Tongue (tissue), 2 donors: ENCODE results near the gene DPEP2NB. TPM values are rescaled to one million over a fixed set of nuclear protein-coding genes. Genes with fewer than 3 reads are reported as not detected.
"Not testable (repeated sequence)": the region's sequence is repeated elsewhere in the genome, so short reads cannot be mapped to it uniquely, and the experiment has no call there.

Experiments
- DNase-seq: peaks from one replicate; pipeline ENCODE4 v3.0.0-alpha.2; 2015
- total RNA-seq: library from RNA; depleted of rRNA; stranded (reverse); fragments of >200 nt; gene quantifications from one replicate; pipeline ENCODE4 v1.2.3, GENCODE V29; 2014

DPEP2NB gene
- total RNA-seq, 1 donor from 2014 or later: not detected

DNA sequence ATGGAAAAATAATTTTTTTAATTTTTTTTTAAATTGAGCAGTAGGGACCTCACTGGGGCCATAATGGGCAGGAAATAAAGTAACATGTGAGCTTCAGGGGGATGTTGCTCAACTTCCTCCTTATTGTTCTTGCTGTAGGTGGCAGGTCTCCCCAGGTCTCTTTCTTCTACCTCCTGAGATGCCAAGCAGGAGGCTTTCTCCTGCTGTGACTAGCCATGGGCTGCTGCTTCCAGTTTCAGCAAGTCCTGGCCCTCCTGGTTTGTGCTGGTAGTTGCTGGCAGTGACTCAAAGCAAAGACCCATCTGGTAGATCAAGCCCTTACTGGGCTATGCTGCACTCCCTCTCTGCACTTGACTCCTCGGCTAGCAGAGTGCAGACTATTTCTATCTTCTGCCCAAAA, 2.3 kb downstream of the DPEP2NB start:
- DNase-seq: no peak

DNA sequence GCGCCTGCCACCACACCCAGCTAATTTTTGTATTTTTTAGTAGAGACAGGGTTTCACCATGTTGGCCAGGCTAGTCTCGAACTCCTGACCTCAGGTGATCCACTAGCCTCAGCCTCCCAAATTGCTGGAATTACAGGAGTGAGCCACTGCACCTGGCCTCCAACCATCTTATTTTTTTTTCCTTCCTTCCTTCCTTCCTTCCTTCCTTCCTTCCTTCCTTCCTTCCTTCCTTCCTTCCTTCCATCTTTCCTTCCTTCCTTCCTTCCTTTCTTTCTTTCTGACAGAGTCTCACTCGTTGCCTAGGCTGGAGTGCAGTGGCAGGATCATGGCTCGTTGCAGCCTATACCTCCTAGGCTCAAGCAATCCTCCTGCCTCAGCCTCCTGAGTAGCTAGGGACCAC, 5.8 kb downstream of the DPEP2NB start:
- DNase-seq: not testable (repeated sequence)

DNA sequence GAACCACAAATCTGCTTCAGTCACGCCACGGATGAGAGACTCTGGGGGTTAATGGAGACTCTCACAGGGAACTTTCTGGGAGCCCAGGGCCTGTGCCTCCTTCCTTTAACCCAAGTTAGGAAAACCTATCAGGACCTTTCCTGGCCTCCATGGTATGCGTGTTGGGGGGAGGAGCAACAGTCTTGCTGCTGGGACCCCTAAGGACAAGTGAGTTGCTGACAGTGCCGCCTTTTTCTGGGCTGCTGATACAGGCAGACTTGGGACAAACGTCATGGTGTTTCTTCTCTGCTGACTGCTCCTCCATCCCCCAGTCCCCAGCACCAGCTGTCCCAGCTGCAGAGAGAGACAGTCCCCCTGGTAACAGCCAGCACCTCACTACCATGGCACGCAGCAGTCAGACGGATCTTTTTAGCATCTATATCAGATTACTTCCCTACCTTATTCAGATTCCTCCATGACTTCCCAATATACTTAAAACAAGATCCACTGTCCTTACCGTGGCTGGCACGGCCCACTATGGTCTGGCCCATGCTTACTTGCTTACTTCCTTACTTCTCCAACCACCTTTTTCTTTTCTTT, 6.5 kb downstream of the DPEP2NB start:
- DNase-seq: peak; percentile 28

DNA sequence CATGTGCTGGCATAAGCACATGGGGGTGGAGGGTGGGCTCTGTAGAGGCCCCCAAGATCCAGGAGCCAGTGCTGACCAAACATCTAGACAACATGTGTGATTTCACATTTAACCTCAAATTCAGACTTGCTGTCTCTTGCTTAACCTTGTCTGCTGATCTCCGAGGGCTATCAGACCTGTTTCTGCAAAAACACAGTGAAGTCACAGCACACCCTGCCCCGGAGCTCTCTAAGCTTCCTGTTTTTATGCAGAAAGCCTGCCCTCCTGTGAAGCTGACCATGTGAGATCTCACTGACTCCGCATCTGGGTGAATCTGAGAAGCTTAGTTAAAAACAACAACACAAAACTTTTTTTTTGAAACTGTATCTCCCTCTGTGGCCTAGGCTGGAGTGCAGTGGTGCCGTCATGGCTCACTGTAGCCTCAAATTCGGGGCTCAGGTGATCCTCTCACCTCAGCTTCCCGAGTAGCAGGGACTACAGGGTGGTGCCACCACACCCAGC, 9.9 kb downstream of the DPEP2NB start:
- peak; percentile 35 for DNase-seq

DNA sequence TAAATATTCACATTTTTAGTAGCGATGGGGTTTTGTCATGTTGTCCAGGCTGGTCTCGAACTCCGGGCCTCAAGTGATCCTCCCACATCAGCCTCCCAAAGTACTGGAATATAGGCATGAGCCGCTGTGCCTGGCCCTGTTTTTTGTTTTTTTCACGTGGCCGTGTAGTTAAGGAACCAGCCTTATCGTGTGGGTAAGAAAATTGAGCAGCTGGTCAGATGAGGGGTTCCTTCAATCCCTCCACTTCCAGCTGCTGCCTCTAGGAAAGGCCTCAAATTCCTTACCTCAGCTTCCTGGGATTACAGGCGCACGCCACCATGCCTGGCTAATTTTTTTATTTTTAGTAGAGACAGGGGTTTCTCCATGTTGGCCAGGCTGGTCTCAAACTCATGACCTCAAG, 10.5 kb downstream of the DPEP2NB start:
- DNase-seq: no peak

DNA sequence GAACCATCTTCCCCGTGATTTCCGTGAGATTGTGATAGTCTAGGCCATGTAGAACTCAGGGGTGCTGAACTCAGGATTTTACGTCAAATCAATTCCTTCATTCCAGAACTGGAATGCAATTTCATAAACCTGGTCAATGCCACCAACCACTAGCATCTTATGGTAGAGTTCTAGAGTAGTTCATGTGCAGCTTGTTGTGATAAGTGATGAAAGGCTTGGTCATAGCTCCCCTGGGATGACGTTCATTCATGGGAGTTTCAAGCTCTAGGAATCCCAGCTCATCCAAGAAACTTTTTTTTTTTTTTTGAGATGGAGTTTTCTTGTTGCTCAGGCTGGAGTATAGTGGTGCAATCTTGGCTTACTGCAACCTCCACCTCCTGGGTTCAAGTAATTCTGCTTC, 12.7 kb downstream of the DPEP2NB start:
- no peak for DNase-seq

DNA sequence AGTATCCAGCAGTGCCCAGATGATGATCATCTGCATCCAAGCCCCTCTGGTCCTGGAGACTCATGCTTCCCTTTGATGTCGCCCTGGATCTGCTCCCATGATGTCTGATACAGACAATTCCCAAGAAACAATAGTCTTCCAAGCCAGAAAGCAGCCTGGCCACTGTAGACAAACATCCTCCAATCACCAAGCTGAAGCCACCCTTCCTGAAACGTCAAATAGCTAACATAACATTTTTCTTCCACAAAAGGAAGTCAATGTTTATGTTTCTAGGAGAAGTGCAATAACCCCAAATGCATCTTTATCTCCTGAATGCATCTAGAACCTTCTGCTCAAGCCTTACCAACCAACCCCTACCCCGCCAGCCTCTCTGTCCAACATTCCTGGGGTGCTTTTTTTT, 15.3 kb downstream of the DPEP2NB start:
- DNase-seq: no peak

DNA sequence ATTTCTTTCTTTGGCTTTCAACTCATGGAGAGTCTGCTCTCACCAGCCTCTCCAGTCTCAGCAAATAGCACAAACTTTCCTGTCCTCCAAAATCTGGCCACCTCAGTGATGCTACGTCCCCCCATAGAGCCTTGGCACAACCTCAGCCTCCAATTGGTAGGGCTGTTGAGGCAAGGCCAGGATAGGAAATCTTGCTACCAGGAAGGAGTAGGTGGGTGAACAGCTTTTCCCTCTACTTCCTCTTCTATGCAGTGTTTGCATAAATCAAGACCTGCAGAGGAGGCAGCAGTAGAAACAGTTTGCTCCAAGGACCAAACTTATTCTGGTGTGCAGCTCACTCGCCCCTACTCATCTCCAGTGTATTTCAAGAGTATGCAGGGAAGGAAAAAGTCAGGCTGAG, 15.7 kb downstream of the DPEP2NB start:
- DNase-seq: no peak

DNA sequence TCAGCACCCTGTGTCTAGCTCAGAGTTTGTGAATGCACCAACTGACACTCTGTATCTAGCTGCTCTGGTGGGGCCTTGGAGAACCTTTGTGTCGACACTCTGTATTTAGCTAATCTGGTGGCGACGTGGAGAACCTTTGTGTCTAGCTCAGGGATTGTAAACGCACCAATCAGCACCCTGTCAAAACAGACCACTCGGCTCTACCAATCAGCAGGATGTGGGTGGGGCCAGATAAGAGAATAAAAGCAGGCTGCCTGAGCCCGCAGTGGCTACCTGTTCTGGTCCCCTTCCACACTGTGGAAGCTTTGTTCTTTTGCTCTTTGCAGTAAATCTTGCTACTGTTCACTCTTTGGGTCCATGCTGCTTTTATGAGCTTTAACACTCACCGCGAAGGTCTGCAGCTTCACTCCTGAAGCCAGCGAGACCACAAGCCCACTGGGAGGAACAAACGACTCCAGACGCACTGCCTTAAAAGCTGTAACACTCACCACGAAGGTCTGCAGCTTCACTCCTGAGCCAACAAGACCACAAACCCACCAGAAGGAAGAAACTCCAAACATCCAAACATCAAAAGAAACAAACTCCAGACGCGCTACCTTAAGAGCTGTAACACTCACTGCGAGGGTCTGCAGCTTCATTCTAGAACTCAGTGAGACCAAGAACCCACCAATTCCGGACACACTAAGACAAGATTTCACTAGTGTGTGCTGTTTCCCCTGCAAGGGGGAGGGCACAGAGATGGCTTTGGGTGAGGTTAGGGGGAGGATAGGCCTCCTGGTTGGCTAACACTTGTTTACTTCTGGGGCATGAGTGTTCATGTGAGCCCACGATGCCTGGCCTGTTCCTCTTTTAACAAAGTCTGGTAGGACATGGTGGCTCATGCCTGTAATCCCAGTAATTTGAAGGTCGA, 16.7 kb downstream of the DPEP2NB start, which contains the start of gene DPEP2:
DPEP2 (minus strand) TSS at position 706 of the 910 bp plus-strand sequence. CDS start 6,272 bp downstream, outside the sequence.
- DNase-seq: not testable (repeated sequence)

DNA sequence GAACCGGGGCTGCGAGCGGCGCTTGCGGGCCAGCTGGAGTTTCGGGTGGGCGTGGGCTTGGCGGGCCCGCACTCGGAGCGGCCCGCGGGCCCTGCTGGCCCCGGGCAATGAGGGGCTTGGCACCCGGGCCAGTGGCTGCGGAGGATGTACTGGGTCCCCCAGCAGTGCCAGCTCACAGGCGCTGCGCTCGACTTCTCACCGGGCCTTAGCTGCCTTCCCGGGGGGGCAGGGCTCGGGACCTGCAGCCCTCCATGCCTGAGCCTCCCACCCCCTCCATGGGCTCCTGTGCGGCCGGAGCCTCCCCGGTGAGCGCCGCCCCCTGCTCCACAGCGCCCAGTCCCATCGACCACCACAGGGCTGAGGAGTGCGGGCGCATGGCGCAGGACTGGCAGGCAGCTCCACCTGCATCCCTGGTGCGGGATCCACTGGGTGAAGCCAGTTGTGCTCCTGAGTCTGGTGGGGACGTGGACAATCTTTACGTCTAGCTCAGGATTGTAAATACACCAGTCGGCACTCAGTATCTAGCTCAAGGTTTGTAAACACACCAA, 17.4 kb downstream of the DPEP2NB start:
- not testable (repeated sequence) for DNase-seq

DNA sequence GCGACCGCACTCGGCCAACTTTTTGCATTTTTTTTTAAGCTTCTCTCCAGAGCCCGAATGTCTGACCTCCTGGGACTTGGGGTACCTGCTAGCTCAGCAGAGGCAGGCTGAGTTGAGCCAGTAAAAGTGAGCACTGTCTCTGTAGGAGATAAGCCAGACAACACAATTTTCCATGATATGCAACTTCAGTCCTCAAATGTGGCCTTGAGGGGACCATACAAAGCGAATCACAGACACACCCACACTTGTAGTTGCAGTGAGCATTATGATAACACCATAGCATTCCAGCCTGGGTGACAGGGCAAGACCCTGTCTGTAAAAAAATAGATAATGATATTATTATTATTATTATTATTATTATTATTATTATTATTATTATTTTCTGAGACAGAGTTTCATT, 19.0 kb downstream of the DPEP2NB start:
- no peak for DNase-seq

DNA sequence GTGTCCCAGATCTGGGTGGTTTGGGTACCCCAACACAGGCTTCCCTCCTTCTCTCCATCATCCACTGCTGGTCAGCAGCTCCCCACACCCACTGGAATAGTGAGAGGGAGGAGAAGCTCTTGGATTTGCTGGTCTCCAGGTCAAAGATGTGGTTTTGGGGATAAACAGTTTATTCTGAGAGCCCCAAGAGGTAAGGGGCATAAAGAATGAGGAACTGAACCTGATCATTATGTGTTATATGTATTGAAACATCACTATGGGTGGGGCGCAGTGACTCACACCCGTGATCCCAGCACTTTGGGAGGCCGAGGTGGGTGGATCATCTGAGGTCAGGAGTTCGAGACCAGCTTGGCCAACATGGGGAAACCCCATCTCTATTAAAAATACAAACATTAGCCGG, 20.3 kb downstream of the DPEP2NB start:
- no peak for DNase-seq

DNA sequence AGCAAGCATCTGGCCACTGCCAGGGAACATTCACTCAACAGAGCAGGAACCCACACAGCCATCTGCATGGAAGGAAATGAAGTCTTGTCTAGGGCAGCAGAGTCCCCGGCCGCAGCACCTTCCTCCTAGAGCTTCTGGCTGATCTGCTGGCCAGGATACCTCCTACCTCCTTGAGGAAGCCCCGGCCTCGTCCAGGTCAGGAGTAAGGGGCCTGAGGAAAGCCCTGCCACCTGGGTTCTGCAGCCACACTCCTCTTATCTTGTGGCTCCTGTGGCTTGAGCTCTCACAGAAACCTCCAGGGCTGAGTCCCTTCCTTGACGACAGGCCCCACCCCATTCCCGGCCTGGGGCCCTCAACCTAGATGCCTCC, 21.7 kb downstream of the DPEP2NB start:
- DNase-seq: not testable (repeated sequence)

DNA sequence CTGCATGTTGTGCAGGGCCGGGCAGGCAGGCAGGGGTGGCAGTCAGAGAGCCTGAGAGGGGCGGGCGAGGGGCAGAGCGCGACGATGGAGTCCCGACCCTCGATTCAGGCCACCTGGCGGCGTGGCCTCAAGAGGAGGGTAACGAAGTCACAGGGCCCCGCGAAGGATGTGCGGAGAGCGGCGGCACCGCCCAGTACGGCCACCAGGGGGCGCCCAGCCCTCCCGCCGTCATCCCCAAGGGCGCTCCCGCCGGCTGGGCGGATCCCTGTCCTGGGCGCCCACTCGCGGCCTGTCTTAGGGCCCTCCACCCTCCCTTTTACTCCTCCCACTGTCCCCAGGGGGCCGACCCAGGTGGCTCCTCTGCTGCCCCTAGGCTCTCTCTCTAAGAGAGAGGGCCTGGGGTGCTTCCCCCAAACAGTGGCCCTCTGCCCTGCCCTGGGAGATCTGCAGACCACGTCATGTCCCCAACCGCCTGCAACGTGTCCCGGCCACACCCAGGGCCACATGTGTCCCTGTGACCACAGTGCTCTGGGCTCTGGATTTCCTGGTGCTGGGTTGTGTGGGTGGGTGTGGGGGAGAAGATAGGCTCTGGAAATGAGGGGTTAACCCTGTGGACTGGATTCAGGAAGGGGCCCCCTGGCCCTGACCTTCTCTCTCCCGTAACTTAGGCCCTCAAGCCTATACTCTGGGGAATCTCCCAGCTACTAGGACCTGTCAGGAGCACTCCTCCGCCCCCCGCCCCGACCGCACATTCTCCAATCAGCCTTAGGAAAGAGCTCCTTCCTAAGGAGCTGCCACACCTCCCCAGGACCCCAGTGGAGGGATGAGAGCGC, 22.3 kb downstream of the DPEP2NB start:
- DNase-seq: peak; percentile 81

DNA sequence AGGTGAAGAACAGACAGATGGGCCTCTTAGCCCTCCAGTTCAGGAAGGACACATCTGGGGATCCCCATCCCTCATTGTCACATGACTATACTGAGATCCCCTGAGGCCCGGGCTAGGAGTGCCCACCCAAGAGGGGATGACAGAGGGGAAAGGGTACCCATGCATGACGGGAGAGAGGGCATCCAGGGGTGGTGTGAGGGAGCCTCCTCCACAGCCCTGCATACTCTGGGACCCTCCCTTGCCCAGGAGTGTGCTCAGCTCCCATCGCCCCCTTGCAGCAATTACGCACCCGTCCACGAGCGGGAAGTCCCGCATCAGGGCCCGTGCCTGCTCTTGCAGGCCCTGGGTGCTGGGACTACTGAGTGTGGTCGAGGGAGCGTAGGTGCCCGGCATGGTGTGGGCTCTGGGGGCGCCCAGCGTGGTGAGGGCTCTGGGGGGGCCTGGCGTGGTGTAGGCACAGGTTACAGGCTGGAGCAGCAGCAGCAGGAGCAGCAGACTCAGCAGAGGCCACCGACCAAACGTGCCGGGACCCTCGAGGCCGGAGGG, 23.0 kb downstream of the DPEP2NB start:
- no peak for DNase-seq

DNA sequence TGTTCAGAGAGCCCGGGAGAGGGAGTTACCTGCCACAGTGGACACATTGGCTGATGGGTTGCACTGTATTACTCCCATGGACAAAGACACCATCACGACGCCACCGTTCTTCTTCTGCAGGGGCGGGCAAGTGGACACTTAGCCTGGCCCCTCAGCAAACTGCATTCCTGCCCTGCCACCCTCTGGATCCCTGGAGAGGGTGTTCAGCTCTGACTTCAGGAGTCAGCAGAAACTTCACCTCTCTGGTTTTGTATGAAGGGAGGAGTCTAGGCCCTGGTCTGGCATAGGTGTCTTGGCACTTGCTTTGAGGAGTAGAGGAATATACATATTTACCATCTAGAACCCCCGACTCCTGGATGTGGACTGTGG, 25.7 kb downstream of the DPEP2NB start:
- DNase-seq: no peak

DNA sequence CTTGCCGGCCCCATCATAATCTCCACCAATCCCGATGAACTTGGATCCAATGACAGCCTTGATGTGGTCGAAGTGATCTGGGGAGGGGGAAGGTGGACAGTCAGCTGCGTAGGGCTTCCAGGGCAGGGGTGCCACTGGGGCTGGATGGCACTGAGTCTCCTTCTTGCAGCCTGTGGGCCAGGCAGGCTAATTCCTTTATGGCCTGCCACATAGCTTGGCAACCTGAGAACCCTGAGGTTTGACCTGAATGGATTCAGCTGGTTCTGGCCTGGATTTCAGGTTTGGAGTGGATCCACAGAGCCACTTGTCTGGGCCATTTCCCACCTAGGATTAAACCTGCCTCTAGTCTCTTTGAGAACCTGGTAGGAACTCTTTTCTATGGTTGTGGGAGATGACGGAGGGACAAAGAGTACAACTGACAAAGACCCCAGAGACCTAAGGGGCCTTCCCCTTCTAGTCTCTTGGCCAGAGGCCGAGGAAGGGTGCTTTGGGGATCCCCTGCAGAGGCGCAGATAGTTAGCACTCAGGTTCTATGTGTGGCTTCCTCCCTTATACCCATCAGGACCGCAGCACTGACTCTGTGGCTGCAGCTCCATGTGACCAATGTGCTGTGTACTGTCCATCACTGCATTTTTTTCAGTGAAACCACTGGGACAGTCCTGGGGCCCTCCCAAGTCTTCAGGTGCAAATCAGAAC, 26.2 kb downstream of the DPEP2NB start:
- no peak for DNase-seq

DNA sequence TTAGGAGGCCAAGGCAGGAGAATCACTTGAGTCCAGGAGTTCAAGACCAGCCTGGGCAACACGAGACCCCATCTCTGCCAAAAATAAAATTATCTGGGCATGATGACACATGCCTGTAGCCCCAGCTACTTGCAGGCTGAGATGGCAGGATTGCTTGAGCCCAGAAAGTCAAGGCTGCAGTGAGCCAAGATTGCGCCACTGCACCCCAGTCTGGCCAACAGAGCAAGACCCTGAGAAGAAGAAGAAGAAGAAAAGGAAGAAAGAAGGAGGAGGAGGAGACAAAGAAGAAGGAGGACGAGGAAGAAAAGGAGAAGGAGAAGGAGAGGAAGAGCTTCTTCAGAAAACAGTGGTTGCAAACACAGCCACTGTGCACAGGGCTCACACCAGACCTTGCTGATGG, 27.0 kb downstream of the DPEP2NB start:
- DNase-seq: no peak

DNA sequence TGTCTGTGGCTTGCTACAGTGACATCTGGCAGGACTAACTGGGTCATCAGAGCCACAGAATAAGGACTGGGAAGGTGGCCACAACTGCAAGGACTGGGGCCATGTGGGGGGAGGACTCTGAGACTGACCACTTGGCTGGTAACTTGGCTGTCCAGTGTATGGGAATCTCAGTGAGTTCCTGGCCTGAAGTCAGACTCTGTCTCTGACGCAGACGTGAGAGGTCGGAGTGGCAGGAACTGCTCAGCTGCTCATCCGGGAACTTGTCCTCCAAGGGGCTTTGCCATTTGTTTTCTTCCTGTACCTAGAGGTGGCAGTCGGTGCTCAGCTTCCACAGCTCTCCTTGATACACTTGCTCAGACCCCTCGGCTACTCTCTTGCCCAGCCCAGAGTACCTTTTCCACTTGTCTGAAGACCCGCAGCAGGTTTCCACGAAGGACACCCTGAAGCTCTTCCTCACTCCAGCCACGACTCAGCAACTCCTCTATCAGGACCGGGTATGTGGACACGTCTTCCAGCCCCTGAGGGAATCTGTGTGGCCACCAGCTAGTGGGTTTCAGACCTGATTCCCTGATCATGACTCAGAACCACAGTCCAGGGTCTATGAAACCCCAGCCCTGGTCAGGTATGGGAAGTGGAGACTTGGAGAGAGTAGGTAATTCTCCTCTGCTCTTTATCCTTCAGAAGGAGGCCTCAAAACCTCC, 28.1 kb downstream of the DPEP2NB start:
- DNase-seq: no peak

DNA sequence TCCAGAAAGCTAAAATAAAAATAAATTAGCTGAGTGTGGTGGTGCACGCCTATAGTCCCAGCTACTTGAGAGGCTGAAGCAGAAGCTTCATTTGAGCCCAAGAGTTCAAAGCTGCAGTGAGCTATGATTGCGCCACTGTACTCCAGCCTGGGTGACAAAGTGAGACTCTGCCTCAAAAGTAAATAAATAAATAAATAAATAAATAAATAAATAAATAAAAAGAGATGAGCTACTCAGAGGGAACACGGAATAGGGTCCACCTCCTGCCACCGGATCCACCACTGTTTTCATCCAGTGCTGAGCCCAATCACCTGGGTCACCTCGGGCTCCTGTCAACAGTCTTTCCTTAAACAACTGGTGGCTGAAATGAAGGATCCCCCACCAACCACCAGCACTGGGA, 28.8 kb downstream of the DPEP2NB start:
- no peak for DNase-seq
